ENCODE results near the gene F12.
"Not testable (repeated sequence)": the region's sequence is repeated elsewhere in the genome, so short reads cannot be mapped to it uniquely, and the experiment has no call there.

Gene F12

GRCh38 chr5:177367323-177367848, 42.0 kb downstream of the F12 start:
- FAIRE-seq = no peak

- peak; percentile 96 for FAIRE-seq
Measured at GRCh38 chr5:177366528-177367322, 42.6 kb downstream of the F12 start.

DNA sequence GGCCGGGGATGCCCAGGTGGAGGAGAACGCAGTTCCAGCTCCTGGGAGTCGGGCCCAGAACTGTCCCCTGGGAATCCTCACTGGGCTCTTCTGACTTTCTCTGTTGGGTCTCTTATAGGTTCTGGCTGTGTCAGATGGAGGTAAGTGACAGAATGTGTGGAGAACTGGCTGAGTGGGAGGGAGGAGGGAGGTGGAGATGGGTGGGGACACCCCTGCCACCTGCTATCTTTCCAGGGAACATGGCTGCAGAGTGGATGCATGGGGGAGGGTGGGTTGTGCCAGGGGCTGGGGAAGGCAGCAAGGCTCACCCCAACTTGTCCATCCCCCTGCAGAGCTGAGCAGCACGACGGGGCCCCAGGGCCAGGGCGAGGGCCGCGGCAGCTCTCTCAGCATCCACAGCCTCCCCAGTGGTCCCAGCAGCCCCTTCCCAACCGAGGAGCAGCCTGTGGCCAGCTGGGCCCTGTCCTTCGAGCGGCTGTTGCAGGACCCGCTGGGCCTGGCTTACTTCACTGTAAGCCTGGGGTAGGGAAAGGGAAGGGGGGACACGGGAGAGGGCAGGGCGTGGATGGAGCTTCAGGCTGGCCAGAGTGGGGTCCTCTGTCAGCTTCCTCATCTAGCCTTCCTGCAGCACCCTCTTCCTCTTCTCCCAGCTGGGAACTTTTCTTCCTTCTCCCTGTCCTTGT, 43.4 kb downstream of the F12 start:
- FAIRE-seq = no peak

GRCh38 chr5:177364159-177364962, 45.0 kb downstream of the F12 start:
- no peak for FAIRE-seq

DNA sequence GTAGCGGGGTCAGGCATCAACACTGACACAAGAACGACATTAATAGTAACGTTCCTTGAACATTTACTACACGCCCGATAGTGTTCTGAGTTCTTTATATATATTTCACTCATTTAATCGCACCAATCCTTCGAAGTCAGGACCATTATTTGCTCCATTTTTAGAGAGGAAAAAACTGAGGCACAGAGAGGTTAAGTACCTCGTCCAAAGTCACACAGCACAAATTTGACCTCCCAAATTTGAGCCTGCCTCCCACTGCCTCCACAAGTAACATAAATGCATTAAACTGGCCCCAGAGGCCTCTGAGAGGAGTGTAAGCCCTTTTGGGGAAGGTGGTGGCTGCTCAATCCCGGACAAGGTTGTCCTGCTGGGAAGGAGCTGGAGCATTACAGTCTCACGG, 45.8 kb downstream of the F12 start:
- FAIRE-seq = no peak

DNA sequence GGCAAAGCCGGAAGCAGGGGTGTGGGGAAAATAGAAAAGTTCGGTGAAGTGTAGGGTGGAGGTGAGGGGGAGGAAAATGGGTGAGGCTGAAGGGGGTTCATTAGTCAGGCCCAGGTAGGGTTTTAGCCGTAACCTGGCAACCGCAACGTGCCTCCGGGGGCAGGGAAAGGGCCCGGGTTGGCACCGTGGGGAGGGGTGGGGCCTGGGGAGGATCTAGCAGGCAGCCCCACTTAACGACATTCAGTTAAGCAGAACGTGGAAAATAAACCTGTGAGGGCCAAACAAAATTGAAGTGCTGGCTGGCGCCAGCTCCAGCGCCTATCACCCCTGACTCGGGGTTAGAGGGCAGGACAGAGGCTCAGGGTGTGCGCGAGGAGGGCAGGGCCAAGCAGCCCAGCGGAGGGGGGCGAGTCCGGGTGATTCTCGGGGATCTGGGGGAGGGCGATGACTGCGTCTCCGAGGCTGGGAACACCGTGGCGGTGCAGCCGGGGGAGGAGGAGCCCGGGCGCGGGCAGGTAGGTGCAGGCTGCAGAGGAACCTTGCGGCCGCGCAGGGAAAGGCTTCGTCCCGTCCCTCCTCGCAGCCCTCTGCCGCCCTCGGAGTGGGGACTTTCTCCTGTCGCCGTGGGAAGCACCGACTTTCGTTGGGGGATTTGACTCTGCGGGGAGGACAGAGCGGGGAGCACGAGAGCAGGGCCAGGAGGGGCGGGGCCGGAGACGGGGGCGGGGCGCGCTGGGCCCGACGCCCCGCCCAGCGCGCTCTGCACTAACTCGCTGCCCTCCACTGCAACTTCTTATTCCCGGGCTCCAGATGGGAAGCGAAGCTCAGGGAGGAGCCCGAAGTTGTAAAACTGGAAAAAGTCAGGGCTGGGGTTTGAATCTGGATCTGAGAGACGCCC, 46.5 kb downstream of the F12 start:
- FAIRE-seq = no peak

DNA sequence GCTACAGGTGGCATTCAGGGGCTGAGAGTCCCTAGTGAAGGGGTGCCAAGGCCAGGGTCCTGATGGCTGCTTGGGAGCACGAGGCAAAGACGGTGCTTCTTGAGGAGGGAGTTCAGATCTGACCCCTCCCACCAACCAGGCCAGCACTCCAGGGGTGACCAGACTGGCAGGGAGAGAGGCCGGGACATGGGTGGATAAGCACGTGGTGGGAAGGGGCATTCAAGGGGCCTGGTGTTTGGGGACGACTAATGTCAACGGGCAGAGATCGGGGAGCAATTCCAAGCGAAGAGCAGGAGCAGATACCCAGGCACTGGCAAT, 47.1 kb downstream of the F12 start:
- no peak for FAIRE-seq

DNA sequence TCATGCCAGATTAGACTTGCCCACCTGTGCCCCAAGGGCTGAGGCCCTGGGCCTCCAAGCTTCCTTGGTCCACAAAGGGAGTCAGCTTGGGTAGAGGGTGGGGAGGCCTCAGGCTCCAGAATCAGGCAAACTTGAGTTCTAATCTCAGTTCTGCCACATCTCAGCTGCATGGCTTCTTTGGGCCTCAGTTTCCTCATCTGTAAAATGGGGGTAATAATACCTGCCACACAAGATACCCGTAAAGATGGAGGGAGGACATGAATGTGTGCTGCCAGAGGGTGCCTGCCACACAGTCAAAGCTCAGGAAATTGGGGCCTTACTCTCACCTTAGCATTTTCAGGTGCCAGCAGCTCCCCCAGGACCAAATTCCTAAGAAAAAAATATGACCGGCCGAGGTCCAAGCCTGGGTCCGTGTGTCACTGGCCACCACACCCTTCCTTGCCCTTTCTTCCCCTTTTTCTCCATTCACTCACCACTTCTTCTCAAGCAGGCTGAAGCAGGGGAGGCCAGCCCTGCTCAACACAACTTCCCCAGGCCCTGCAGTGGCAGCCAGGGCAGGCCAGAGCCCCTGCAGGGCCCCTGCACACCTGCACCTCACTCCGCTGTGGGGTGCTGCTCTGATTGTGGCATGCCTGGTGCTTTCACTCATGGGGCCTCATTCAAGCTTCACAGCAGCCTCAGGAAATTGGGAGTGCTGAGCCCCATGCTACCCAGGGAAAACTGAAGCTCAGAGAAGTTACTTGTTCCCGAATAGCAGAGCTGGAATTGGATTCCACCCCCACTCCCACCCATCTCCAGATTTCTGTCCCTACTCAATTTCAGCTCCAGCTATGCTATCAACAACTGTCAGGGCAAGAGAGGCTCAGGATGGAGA, 47.7 kb downstream of the F12 start:
- no peak for FAIRE-seq

DNA sequence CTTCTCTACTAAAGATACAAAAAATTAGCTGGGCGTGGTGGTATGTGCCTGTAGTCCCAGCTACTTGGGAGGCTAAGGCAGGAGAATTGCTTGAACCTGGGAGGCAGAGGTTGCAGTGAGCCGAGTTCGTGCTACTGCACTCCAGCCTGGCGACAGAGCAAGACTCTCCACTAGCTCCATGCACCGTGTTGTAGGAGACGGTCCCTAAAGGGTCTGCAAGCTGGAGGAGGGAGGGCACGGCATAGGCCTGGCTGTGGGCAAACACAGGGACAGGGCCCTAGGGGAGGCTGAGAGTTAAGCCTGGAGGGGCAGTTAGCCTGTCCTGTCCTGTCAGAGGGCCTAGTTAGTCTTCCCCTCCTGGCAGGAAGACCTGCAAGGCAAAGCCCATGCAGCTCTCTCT, 48.6 kb downstream of the F12 start:
- not testable (repeated sequence) for FAIRE-seq

- no peak for FAIRE-seq
Measured at GRCh38 chr5:177359860-177360259, 49.5 kb downstream of the F12 start.

- FAIRE-seq = no peak
Measured at GRCh38 chr5:177359451-177359851, 49.9 kb downstream of the F12 start.

DNA sequence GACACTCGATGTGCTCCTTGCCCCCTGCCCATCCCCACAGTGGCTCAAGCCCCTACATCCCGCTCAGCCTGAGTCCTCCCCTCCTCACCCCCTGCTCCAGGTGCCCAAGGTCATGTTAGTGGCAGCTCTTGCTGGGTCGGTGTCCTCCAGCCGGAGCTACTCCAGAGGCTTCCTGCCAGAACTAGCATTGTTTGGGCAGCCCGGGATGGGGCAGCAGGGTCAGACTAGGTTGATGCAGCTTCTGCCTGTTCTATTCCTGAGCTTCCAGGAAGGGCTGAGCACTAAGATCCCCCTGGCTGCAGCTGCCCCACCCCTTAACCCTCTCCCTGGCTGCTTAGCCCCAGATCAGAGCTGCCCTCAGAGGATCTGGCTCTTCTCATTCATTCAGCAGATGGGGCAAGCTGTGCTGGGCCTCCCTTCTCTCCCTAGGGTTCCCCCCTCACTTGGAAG, 51.0 kb downstream of the F12 start:
- no peak for FAIRE-seq

GRCh38 chr5:177357459-177358351, 51.7 kb downstream of the F12 start, which contains the start of gene RGS14:
Gene RGS14 (plus strand): TSS chr5:177357924. CDS start chr5:177358025, 101 bp downstream.
- FAIRE-seq = no peak

DNA sequence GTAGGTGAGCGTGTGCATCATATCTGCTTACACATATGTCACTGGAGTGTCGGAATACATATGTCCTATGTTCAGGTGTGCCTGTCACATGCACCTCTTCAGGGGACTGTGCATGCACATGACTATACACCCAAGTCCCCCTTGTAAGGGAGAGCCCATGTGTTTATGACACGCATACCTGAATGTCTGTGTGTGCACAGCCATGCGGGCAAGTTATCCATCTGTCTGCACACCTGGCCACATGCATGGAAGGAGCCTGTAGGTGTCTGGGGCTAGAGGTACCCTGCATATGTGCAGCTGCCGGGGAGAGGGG, 52.3 kb downstream of the F12 start:
- no peak for FAIRE-seq

- no peak for FAIRE-seq
Measured at GRCh38 chr5:177356746-177357145, 52.6 kb downstream of the F12 start.

- no peak for FAIRE-seq
Measured at GRCh38 chr5:177355868-177356168, 53.5 kb downstream of the F12 start.

GRCh38 chr5:177355162-177355867, 54.0 kb downstream of the F12 start:
- no peak for FAIRE-seq

DNA sequence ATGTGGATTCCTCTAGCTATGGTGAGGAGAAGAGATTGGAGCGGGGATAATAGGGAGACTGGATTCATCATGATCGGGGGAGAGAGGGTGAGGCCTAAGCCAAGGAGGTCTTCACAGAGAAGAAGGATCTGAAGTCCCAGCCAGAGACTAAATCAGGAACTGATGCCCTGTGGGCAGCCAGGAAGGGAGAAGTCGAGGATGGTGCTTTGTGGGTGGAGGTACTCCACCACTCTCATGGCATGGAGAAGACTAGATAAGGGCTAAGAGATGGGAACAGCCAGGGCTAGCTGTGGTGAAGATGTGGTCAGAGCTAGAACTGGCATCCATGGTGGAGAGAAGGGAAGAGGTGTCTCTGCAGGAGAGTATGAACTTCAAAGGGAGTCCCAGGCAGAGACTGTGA, 54.7 kb downstream of the F12 start:
- FAIRE-seq = no peak

DNA sequence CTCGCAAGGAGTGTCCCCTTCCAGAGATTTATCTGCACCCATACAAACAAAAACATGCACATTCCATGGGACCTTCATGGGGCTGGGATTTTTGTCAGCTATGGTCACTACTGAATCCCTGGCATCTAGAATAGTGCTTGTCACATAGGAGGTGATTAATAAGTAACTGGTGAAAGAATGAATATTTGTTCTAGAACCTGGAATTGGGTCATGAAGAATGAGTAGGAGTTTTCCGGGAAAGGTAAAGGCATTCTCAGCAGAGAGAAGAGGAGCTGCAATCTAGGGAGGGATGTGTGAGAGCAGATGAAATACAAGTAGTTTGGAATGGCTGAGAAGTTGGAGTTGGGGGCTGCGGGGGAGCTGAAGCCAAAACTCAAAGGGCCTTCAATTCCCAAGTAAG, 55.1 kb downstream of the F12 start:
- no peak for FAIRE-seq

DNA sequence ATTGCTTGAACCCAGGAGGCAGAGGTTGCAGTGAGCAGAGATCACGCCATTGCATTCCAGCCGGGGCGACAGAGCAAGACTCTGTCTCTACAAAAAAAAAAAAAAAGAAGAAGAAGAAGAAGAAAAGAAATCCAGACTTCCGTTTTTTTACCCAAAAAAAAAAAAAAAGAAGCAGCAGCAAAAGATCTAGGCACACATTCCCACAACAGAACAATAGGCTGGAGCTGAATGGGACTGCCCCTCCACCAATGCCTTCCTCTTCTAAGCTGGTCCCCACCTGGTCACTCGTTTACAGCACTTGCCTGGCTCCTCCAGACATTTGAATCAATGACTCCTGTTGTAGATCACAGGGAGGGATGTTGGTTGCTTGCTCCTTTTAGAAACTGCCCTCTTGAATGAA, 56.3 kb downstream of the F12 start:
- FAIRE-seq = no peak
